Neural cell (in vitro differentiated cells): ENCODE measurements around the gene SLC28A1. TPM values are rescaled to one million over a fixed set of nuclear protein-coding genes. Genes with fewer than 3 reads are reported as not detected.

Source experiments
- H2AFZ ChIP-seq: fragments of 200-600, 300-800 bp; sonication (generic), shearing (Covaris generic); 2 replicates; pipeline ENCODE4 v1.6.0; 2014; ENCODE audit warnings: low read depth, mild to moderate bottlenecking, antibody characterized with exemption, low read length, moderate library complexity
- H3F3A ChIP-seq: fragments of 200-600 bp; shearing (Covaris generic); 2 replicates; pipeline ENCODE4 v1.6.1; 2016; ENCODE audit warnings: mild to moderate bottlenecking, moderate library complexity, mixed read lengths, antibody characterized with exemption, low read length; ENCODE audit not compliant: insufficient read depth, poor library complexity, severe bottlenecking
- H3K27ac ChIP-seq: fragments of 200-600, 300-800 bp; sonication (generic), shearing (Covaris generic); 2 replicates; pipeline ENCODE4 v1.5.1; 2014; ENCODE audit warnings: mild to moderate bottlenecking, low read length, moderate library complexity
- H3K27me3 ChIP-seq: fragments of 300-800, 200-600 bp; sonication (generic), shearing (Covaris generic); 2 replicates; pipeline ENCODE4 v1.6.0; 2014; ENCODE audit warnings: mild to moderate bottlenecking, low read depth, low read length, moderate library complexity; ENCODE audit not compliant: insufficient read depth
- H3K36me3 ChIP-seq: fragments of 300-800, 200-600 bp; sonication (generic), shearing (Covaris generic); 2 replicates; pipeline ENCODE4 v1.5.1; 2014; ENCODE audit warnings: mild to moderate bottlenecking, antibody characterized with exemption, low read length, moderate library complexity; ENCODE audit not compliant: insufficient read depth
- H3K4me2 ChIP-seq: fragments of 300-800, 200-600 bp; sonication (generic), shearing (Covaris generic); 2 replicates; pipeline ENCODE4 v1.6.0; 2014; ENCODE audit warnings: mild to moderate bottlenecking, low read length
- H3K4me3 ChIP-seq: fragments of 300-800, 200-600 bp; sonication (generic), shearing (Covaris generic); 2 replicates; pipeline ENCODE4 v1.5.1; 2014; ENCODE audit warnings: mild to moderate bottlenecking, low read length, moderate library complexity
- H3K79me2 ChIP-seq: fragments of 200-600 bp; shearing (Covaris generic); replicated peaks from 2 replicates; pipeline ENCODE4 v1.6.0; 2014; ENCODE audit warnings: mild to moderate bottlenecking, low read length, moderate library complexity; ENCODE audit not compliant: insufficient read depth
- H3K9ac ChIP-seq: fragments of 300-800, 200-600 bp; sonication (generic), shearing (Covaris generic); 2 replicates; pipeline ENCODE4 v1.6.1; 2016; ENCODE audit warnings: mild to moderate bottlenecking, low read length, mixed read lengths
- H3K9me2 ChIP-seq: fragments of 200-600 bp; shearing (Covaris generic); 2 replicates; pipeline ENCODE4 v1.6.1; 2016; ENCODE audit warnings: mild to moderate bottlenecking, low read length, mixed read lengths; ENCODE audit not compliant: insufficient read depth
- H3K9me3 ChIP-seq: fragments of 200-600, 300-800 bp; sonication (generic), shearing (Covaris generic); 2 replicates; pipeline ENCODE4 v1.6.1; 2016; ENCODE audit warnings: mild to moderate bottlenecking, mixed run types, low read length, moderate library complexity, mixed read lengths
- H4K20me1 ChIP-seq: fragments of 200-600 bp; shearing (Covaris generic); 2 replicates; pipeline ENCODE4 v1.6.1; 2016; ENCODE audit warnings: mild to moderate bottlenecking, mixed run types; ENCODE audit not compliant: insufficient read depth
- EP300 ChIP-seq: fragments of 450-650 bp; conservative IDR thresholded peaks from 2 replicates; pipeline ENCODE4 v1.6.1; 2014; ENCODE audit warnings: antibody characterized with exemption, mild to moderate bottlenecking, moderate library complexity; ENCODE audit not compliant: poor library complexity, severe bottlenecking
- EZH2 ChIP-seq: fragments of 200-600, 300-800 bp; shearing (Covaris generic), sonication (generic); IDR thresholded peaks from 2 replicates; pipeline ENCODE4 v1.6.1; 2014; ENCODE audit warnings: antibody characterized with exemption, low read length, borderline replicate concordance, mild to moderate bottlenecking; ENCODE audit not compliant: insufficient read depth, poor library complexity, severe bottlenecking
- MXI1 ChIP-seq: fragments of 450-650 bp; conservative IDR thresholded peaks from 2 replicates; pipeline ENCODE4 v1.6.1; 2014; ENCODE audit warnings: antibody characterized with exemption, mild to moderate bottlenecking; ENCODE audit not compliant: poor library complexity, severe bottlenecking
- POLR2AphosphoS5 ChIP-seq: IDR thresholded peaks from 2 replicates; pipeline ENCODE4 v1.6.1; 2012
- RAD21 ChIP-seq: fragments of 450-650 bp; conservative IDR thresholded peaks from 2 replicates; pipeline ENCODE4 v1.6.1; 2014; ENCODE audit warnings: antibody characterized with exemption, mild to moderate bottlenecking, moderate library complexity
- SMC3 ChIP-seq: fragments of 450-650 bp; conservative IDR thresholded peaks from 2 replicates; pipeline ENCODE4 v1.6.1; 2014; ENCODE audit warnings: antibody characterized with exemption, mild to moderate bottlenecking, moderate library complexity; ENCODE audit not compliant: poor library complexity
- TAF1 ChIP-seq: IDR thresholded peaks from 2 replicates; pipeline ENCODE4 v1.6.1; 2012; ENCODE audit warnings: low read depth
- polyA plus RNA-seq: library from polyadenylated mRNA; depleted of rRNA; stranded (reverse); fragments of >200 nt; gene quantifications from 2 replicates; pipeline ENCODE4 v1.2.3, GENCODE V29; 2014
- TF ChIP-seq, protein P1 (sequence below): fragments of 450-650 bp; IDR thresholded peaks from 2 replicates; pipeline ENCODE4 v1.5.1; 2014; ENCODE audit warnings: antibody characterized with exemption, mild to moderate bottlenecking, moderate library complexity; ENCODE audit not compliant: poor library complexity, severe bottlenecking
- TF ChIP-seq, protein P2 (sequence below): IDR thresholded peaks from 2 replicates; pipeline ENCODE4 v1.6.1; 2012; ENCODE audit warnings: borderline replicate concordance

Gene SLC28A1
- polyA plus RNA-seq, 1 donor from 2014 or later, result not detected

DNA sequence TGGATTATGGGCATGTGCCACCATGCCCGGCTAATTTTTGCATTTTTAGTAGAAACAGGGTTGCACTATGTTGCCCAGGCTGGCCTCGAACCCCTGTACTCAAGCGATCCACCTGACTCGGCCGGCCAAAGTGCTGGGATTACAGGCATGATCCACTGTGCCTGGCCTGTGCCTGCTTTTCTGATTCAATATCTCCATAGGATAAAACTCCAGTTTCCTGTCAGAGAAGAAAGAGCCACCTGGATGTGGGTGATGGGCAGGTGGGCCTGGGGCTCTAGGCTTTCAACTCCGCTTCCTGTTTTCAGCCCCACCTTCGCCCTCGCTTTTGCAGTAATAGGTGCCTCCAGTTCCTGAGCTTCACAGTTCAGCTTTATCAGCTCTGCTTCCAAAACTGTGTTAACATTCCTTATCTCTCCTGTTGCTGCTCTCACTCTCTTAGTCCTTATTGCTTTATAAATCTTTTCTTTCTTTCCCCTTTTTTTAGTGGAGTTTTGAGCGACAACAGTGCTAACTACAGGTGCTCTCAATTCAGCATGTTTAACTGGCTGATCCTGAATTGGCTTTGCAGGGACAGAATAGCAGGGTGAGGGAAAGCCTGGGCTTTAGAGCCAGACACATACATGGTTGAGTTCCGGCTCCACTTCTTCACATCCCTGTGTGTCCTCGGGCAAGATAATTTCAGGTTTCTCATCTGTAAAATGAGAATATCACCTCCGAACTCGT, 76.1 kb downstream of the SLC28A1 start:
- TF ChIP-seq, protein P1, sequence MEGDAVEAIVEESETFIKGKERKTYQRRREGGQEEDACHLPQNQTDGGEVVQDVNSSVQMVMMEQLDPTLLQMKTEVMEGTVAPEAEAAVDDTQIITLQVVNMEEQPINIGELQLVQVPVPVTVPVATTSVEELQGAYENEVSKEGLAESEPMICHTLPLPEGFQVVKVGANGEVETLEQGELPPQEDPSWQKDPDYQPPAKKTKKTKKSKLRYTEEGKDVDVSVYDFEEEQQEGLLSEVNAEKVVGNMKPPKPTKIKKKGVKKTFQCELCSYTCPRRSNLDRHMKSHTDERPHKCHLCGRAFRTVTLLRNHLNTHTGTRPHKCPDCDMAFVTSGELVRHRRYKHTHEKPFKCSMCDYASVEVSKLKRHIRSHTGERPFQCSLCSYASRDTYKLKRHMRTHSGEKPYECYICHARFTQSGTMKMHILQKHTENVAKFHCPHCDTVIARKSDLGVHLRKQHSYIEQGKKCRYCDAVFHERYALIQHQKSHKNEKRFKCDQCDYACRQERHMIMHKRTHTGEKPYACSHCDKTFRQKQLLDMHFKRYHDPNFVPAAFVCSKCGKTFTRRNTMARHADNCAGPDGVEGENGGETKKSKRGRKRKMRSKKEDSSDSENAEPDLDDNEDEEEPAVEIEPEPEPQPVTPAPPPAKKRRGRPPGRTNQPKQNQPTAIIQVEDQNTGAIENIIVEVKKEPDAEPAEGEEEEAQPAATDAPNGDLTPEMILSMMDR, result no peak
- TF ChIP-seq RAD21 (no peak), POLR2AphosphoS5 (no peak), MXI1 (no peak), TAF1 (no peak), SMC3 (no peak)
- TF ChIP-seq, protein P2, sequence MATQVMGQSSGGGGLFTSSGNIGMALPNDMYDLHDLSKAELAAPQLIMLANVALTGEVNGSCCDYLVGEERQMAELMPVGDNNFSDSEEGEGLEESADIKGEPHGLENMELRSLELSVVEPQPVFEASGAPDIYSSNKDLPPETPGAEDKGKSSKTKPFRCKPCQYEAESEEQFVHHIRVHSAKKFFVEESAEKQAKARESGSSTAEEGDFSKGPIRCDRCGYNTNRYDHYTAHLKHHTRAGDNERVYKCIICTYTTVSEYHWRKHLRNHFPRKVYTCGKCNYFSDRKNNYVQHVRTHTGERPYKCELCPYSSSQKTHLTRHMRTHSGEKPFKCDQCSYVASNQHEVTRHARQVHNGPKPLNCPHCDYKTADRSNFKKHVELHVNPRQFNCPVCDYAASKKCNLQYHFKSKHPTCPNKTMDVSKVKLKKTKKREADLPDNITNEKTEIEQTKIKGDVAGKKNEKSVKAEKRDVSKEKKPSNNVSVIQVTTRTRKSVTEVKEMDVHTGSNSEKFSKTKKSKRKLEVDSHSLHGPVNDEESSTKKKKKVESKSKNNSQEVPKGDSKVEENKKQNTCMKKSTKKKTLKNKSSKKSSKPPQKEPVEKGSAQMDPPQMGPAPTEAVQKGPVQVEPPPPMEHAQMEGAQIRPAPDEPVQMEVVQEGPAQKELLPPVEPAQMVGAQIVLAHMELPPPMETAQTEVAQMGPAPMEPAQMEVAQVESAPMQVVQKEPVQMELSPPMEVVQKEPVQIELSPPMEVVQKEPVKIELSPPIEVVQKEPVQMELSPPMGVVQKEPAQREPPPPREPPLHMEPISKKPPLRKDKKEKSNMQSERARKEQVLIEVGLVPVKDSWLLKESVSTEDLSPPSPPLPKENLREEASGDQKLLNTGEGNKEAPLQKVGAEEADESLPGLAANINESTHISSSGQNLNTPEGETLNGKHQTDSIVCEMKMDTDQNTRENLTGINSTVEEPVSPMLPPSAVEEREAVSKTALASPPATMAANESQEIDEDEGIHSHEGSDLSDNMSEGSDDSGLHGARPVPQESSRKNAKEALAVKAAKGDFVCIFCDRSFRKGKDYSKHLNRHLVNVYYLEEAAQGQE, result no peak
- H3K4me2 ChIP-seq, result no peak overlapping the region
- H3K9me2 ChIP-seq, result no peaks in the 10 kb centered on the region
- H3K4me3 ChIP-seq, result no peak overlapping the region
- no peak overlapping the region for H2AFZ ChIP-seq
- H3K27ac ChIP-seq, result no peak overlapping the region
- no peaks in the 10 kb centered on the region for H3K27me3 ChIP-seq
- H3K9ac ChIP-seq, result no peak overlapping the region
- no peaks in the 10 kb centered on the region for H3K36me3 ChIP-seq
- H3F3A ChIP-seq, result no peaks in the 10 kb centered on the region
- no peaks in the 10 kb centered on the region for H4K20me1 ChIP-seq
- no peaks in the 10 kb centered on the region for H3K9me3 ChIP-seq
- no peaks in the 10 kb centered on the region for H3K79me2 ChIP-seq

DNA sequence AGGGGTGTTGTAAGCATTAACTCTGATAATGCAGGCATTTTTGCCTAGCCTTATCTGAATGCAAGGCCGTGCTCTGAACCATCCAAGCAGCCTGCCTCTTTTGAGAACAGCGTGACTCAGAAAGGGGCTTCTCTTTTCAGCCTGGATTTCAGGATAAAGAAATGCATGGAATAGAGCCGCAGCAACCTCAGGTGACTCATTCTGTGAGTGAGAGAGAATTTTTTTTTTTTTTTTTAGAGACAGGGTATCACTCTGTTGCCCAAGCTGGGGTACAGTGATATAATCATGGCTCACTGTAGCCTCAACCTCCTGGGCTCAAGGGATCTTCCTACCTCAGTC, 76.6 kb downstream of the SLC28A1 start:
- Histone ChIP-seq H2AFZ (no peak overlapping the region), H3F3A (no peaks in the 10 kb centered on the region), H4K20me1 (no peaks in the 10 kb centered on the region), H3K4me2 (no peak overlapping the region), H3K27me3 (no peaks in the 10 kb centered on the region), H3K4me3 (no peak overlapping the region), H3K36me3 (no peaks in the 10 kb centered on the region), H3K9me3 (no peaks in the 10 kb centered on the region), H3K79me2 (no peaks in the 10 kb centered on the region), H3K9ac (no peak overlapping the region), H3K27ac (no peak overlapping the region), H3K9me2 (no peaks in the 10 kb centered on the region)
- TF ChIP-seq RAD21 (no peak), EP300 (no peak), EZH2 (no peak), TAF1 (no peak), MXI1 (no peak), SMC3 (no peak), POLR2AphosphoS5 (no peak)
- TF ChIP-seq, protein P2, result no peak
- TF ChIP-seq, protein P1, result no peak
